Hippocampal formation (tissue), 2 donors: ENCODE results near the gene ZNF226.
"Not testable (repeated sequence)": the region's sequence is repeated elsewhere in the genome, so short reads cannot be mapped to it uniquely, and the experiment has no call there.

Experiments used
- DNase-seq, 2 donors: peaks; one replicate each; lab custom pipeline; 2025; lab: John Stamatoyannopoulos, UW

ZNF226 gene

GRCh38 chr19:44164673-44165512, at the start of gene ZNF226:
ZNF226 (plus strand) TSS chr19:44165100; CDS start chr19:44170081, 4,981 bp downstream.
- peak; percentile 91 to 99 for DNase-seq

GRCh38 chr19:44121162-44121561, 43.7 kb upstream of the ZNF226 start:
- not testable (repeated sequence) for DNase-seq

- no peak for DNase-seq
Observed at GRCh38 chr19:44131955-44132354, 32.9 kb upstream of the ZNF226 start.

GRCh38 chr19:44141191-44142058, 23.5 kb upstream of the ZNF226 start, which contains the start of gene ZNF234:
ZNF234 (plus strand) TSS chr19:44141554; CDS start chr19:44144633, 3,079 bp downstream.
- peak; percentile 67 to 85 for DNase-seq

GRCh38 chr19:44142059-44142433, 22.9 kb upstream of the ZNF226 start:
- no peak for DNase-seq

GRCh38 chr19:44149776-44150175, 15.1 kb upstream of the ZNF226 start:
- no peak for DNase-seq

GRCh38 chr19:44151491-44151890, 13.4 kb upstream of the ZNF226 start:
- DNase-seq: no peak

- no peak for DNase-seq
Observed at GRCh38 chr19:44156475-44156874, 8.4 kb upstream of the ZNF226 start.

GRCh38 chr19:44163789-44164188, 1.1 kb upstream of the ZNF226 start:
- DNase-seq: no peak

- DNase-seq: no peak
Observed at GRCh38 chr19:44164327-44164672, 600 bp upstream of the ZNF226 start.

- DNase-seq: not testable (repeated sequence)
Observed at GRCh38 chr19:44170660-44171059, 5.8 kb downstream of the ZNF226 start.

- DNase-seq: no peak
Observed at GRCh38 chr19:44176590-44176989, 11.7 kb downstream of the ZNF226 start.

GRCh38 chr19:44180968-44181367, 16.1 kb downstream of the ZNF226 start:
- no peak for DNase-seq

- no peak for DNase-seq
Observed at GRCh38 chr19:44182145-44182544, 17.2 kb downstream of the ZNF226 start.

- no peak for DNase-seq
Observed at GRCh38 chr19:44190020-44190419, 25.1 kb downstream of the ZNF226 start.

GRCh38 chr19:44192127-44192526, 27.2 kb downstream of the ZNF226 start:
- no peak for DNase-seq

- no peak for DNase-seq
Observed at GRCh38 chr19:44196772-44197171, 31.9 kb downstream of the ZNF226 start.

- no peak for DNase-seq
Observed at GRCh38 chr19:44202470-44202869, 37.6 kb downstream of the ZNF226 start.

GRCh38 chr19:44202974-44203373, 38.1 kb downstream of the ZNF226 start:
- DNase-seq: no peak

- not testable (repeated sequence) for DNase-seq
Observed at GRCh38 chr19:44203877-44204276, 39.0 kb downstream of the ZNF226 start.

- no peak for DNase-seq
Observed at GRCh38 chr19:44204772-44205171, 39.9 kb downstream of the ZNF226 start.

- DNase-seq: peak; percentile 86 to 95
Observed at GRCh38 chr19:44207126-44207803, 42.4 kb downstream of the ZNF226 start.
